Measurements from ENCODE around the gene MGAT5B. TPM values are rescaled to one million over a fixed set of nuclear protein-coding genes. Genes with fewer than 3 reads are reported as not detected.

The MGAT5B gene
- total and polyA plus RNA-seq, 9 of the 15 experiments (the other 6 are each of a cell fraction or from before 2014, with no cell fraction given), result 0.09 to 0.43 (median 0.18) TPM; not detected in 4

GRCh38 chr17:76905036-76905435 lies 36.8 kb downstream of the MGAT5B start (continued):
- no peak for TF ChIP-seq E4F1 (CRISPR knock-in tag; IDR thresholded peaks at IDR 0.05; ENCODE audit: borderline replicate concordance)

- Histone ChIP-seq H3K9ac (ENCODE audit: insufficient read depth in 1 of 2, low read depth in 2 of 2, low read length in 2 of 2) (no peak overlapping the region), H3K27ac (ENCODE audit: extremely low read depth, low read depth, low read length) (no peak overlapping the region), H3K4me3 (no peak overlapping the region), H3K79me2 (ENCODE audit: control insufficient read depth, insufficient read depth, low read length) (no peaks in the 10 kb centered on the region), H3K4me2 (ENCODE audit: insufficient read depth, low read length) (no peak overlapping the region), H3K9me1 (ENCODE audit: control insufficient read depth, insufficient read depth, low read length) (peaks cover 6% of the 10 kb centered on the region), H4K20me1 (replicated peaks; ENCODE audit: control insufficient read depth, insufficient read depth, low read length) (peaks cover 15% of the 10 kb centered on the region), H3K9me3 (replicated peaks; ENCODE audit: control insufficient read depth, insufficient read depth, low read depth, low read length) (no peaks in the 10 kb centered on the region), H3K4me1 (replicated peaks in 1 of 2; ENCODE audit: control insufficient read depth in 2 of 2, insufficient read depth in 2 of 2, low read length in 2 of 2) (peaks cover 0 to 9% of the 10 kb centered on the region in 2 experiments; a peak in 2 of 5 replicates), H3K27me3 (ENCODE audit: control insufficient read depth in 2 of 2, insufficient read depth in 2 of 2, low read length in 2 of 2) (peaks cover 10 to 63% of the 10 kb centered on the region in 2 experiments; a peak in 4 of 5 replicates), H2AFZ (ENCODE audit: low read depth, low read length) (no peak overlapping the region), H3K36me3 (ENCODE audit: control insufficient read depth, insufficient read depth, low read length) (no peaks in the 10 kb centered on the region)
- no TSS peak for BruUV-seq (replicated peaks)
- intact Hi-C loops (cut with micrococcal nuclease) (no loop called here), in situ Hi-C loops (cut with MboI) (no loop called here)
- FAIRE-seq (no peak), DNase-seq (ENCODE audit: extremely low read depth in 1 of 4, low spot score in 3 of 4) (no peak), ATAC-seq (no peak)
- ChIA-PET POLR2A (interaction anchor here (0.5 kb wide), 1 partner anchor 549 kb away, joined by 4 read pairs; no protein-coding TSS in a partner anchor), CTCF (ENCODE audit: low intra/inter-chr PET ratio) (no interaction called here)
- WGBS (ENCODE audit: insufficient coverage, low coverage, missing lambda C conversion rate), result 10% methylated on average over 17 of the region's 17 CpGs
- TF ChIP-seq THRAP3 (IDR thresholded peaks at IDR 0.05; ENCODE audit: borderline replicate concordance) (no peak), ZNF184 (CRISPR knock-in tag; IDR thresholded peaks at IDR 0.05) (no peak), ZNF134 (CRISPR knock-in tag; conservative IDR thresholded peaks at IDR 0.05) (no peak), ZNF41 (CRISPR knock-in tag; conservative IDR thresholded peaks at IDR 0.05) (no peak), ZNF318 (IDR thresholded peaks at IDR 0.05; ENCODE audit: borderline replicate concordance in 1 of 2, low read depth in 1 of 2) (no peak), ERF (CRISPR knock-in tag; IDR thresholded peaks at IDR 0.05) (no peak), CHD1 (IDR thresholded peaks at IDR 0.05; ENCODE audit: low read length) (no peak), MIER1 (IDR thresholded peaks at IDR 0.05; ENCODE audit: low read depth) (no peak), NELFE (IDR thresholded peaks at IDR 0.05; ENCODE audit: insufficient read depth, insufficient read length) (no peak), ZNF224 (CRISPR knock-in tag; IDR thresholded peaks at IDR 0.05) (no peak), SMAD3 (CRISPR knock-in tag; conservative IDR thresholded peaks at IDR 0.05) (no peak)
Measured at GRCh38 chr17:76905836-76906235, 37.6 kb downstream of the MGAT5B start.
